CD14-positive monocyte (primary cell): ENCODE measurements around the gene CNTNAP5. TPM values are rescaled to one million over a fixed set of nuclear protein-coding genes. Genes with fewer than 3 reads are reported as not detected.

Experiments
- DNase-seq, 3 donors: peaks; one replicate each; pipeline ENCODE4 v3.0.0-alpha.2; 2011 to 2022
- H2AFZ ChIP-seq: 2 replicates; pipeline ENCODE4 v1.6.0; 2012; ENCODE audit warnings: mild to moderate bottlenecking, low read depth, low read length, inconsistent platforms; ENCODE audit not compliant: insufficient read depth, poor library complexity, severe bottlenecking
- H3K27ac ChIP-seq, 2 donors: 1 replicate in 1 of 2; 2 replicates in 1 of 2; pipeline ENCODE4 v1.5.1; 2012 to 2013; ENCODE audit warnings: low read length in 2 of 2, control low read depth in 1 of 2, inconsistent platforms in 1 of 2, low read depth in 1 of 2, mild to moderate bottlenecking in 1 of 2
- H3K27me3 ChIP-seq, 2 donors: one replicate each; pipeline versions ENCODE4 v1.6.0 to v1.6.1; 2011 to 2013; ENCODE audit warnings: low read length in 2 of 2; ENCODE audit not compliant: control insufficient read depth in 2 of 2, insufficient read depth in 2 of 2
- H3K36me3 ChIP-seq, 2 donors: replicated peaks in 1 of 2; 1 replicate in 1 of 2; 2 replicates in 1 of 2; pipeline versions ENCODE4 v1.5.1 to v1.6.1; 2012 to 2013; ENCODE audit warnings: low read length in 2 of 2, control low read depth in 1 of 2, inconsistent platforms in 1 of 2, mild to moderate bottlenecking in 1 of 2; ENCODE audit not compliant: insufficient read depth in 2 of 2, control insufficient read depth in 1 of 2
- H3K4me1 ChIP-seq, 2 donors: 1 replicate in 1 of 2; 2 replicates in 1 of 2; pipeline versions ENCODE4 v1.5.1 to v1.6.1; 2012 to 2013; ENCODE audit warnings: low read length in 2 of 2, control low read depth in 1 of 2, inconsistent platforms in 1 of 2, mild to moderate bottlenecking in 1 of 2, moderate library complexity in 1 of 2; ENCODE audit not compliant: insufficient read depth in 2 of 2, control insufficient read depth in 1 of 2
- H3K4me2 ChIP-seq: replicated peaks from 2 replicates; pipeline ENCODE3; 2012; ENCODE audit warnings: low read length, moderate library complexity, mild to moderate bottlenecking; ENCODE audit not compliant: poor library complexity, severe bottlenecking; ENCODE audit errors: extremely low read depth
- H3K4me3 ChIP-seq, 3 experiments: fragments of 200-600 bp in 1 of 3; sonication (generic) in 1 of 3; replicated peaks in 1 of 3; 1 replicate in 2 of 3; 2 replicates in 1 of 3; pipeline ENCODE4 v1.5.1; 2011 to 2013; ENCODE audit warnings: low read length in 3 of 3, mild to moderate bottlenecking in 3 of 3, control low read depth in 2 of 3, low read depth in 2 of 3, inconsistent platforms in 1 of 3, moderate library complexity in 1 of 3
- H3K79me2 ChIP-seq: 2 replicates; pipeline ENCODE4 v1.6.0; 2012; ENCODE audit warnings: mild to moderate bottlenecking, control low read depth, inconsistent platforms, low read length, moderate library complexity; ENCODE audit not compliant: insufficient read depth
- H3K9ac ChIP-seq: 2 replicates; pipeline ENCODE4 v1.6.0; 2017; ENCODE audit warnings: low read length, mild to moderate bottlenecking; ENCODE audit not compliant: insufficient read depth, poor library complexity, severe bottlenecking
- H3K9me3 ChIP-seq, 2 donors: replicated peaks in 1 of 2; 1 replicate in 1 of 2; 2 replicates in 1 of 2; pipeline versions ENCODE4 v1.5.1 to v1.6.1; 2012 to 2013; ENCODE audit warnings: low read length in 2 of 2, control low read depth in 1 of 2; ENCODE audit not compliant: control insufficient read depth in 1 of 2, insufficient read depth in 1 of 2
- H4K20me1 ChIP-seq: 2 replicates; pipeline ENCODE4 v1.6.0; 2012; ENCODE audit warnings: mild to moderate bottlenecking, low read length, control low read depth, moderate library complexity; ENCODE audit not compliant: insufficient read depth
- H3K27ac Mint-ChIP-seq, 7 donors: one replicate each; pipeline ENCODE4 v1.8.0; 2020; ENCODE audit warnings: mild to moderate bottlenecking in 7 of 7, mixed read lengths in 7 of 7, moderate library complexity in 6 of 7, inconsistent platforms in 2 of 7
- H3K27me3 Mint-ChIP-seq, 3 donors: one replicate each; pipeline ENCODE4 v1.8.0; 2021 to 2022; ENCODE audit warnings: low read depth in 3 of 3, mild to moderate bottlenecking in 3 of 3, mixed read lengths in 3 of 3, moderate library complexity in 3 of 3, inconsistent platforms in 1 of 3
- H3K36me3 Mint-ChIP-seq, 2 donors: one replicate each; pipeline ENCODE4 v1.8.0; 2020; ENCODE audit warnings: mixed read lengths in 2 of 2, inconsistent platforms in 1 of 2, mild to moderate bottlenecking in 1 of 2
- H3K4me1 Mint-ChIP-seq: one replicate; pipeline ENCODE4 v1.8.0; 2020; ENCODE audit warnings: mild to moderate bottlenecking, mixed read lengths
- H3K4me3 Mint-ChIP-seq, 2 donors: one replicate each; pipeline ENCODE4 v1.8.0; 2020; ENCODE audit warnings: mild to moderate bottlenecking in 2 of 2, mixed read lengths in 2 of 2, moderate library complexity in 1 of 2
- H3K9me3 Mint-ChIP-seq, 7 donors: one replicate each; pipeline ENCODE4 v1.8.0; 2020 to 2022; ENCODE audit warnings: mixed read lengths in 7 of 7, mild to moderate bottlenecking in 6 of 7, moderate library complexity in 6 of 7, inconsistent platforms in 2 of 7
- CTCF ChIP-seq: fragments of 200-600 bp; IDR thresholded peaks from one replicate; pipeline ENCODE4 v1.8.0; 2022; ENCODE audit warnings: antibody characterized with exemption, mild to moderate bottlenecking
- WGBS: methylation state at CpG from one replicate; pipeline ENCODE4 v1.1.5; 2013; ENCODE audit warnings: missing lambda C conversion rate; ENCODE audit not compliant: insufficient coverage; 5-methylcytosine and 5-hydroxymethylcytosine counted together
- intact Hi-C, 2 donors: fragments of 100-400 bp; cut with micrococcal nuclease; formaldehyde crosslinking; loops; one replicate each; pipeline versions ENCODE4 v1.15.0 to v1.15.1; 2023
- polyA plus RNA-seq, 3 donors: library from polyadenylated mRNA; depleted of rRNA in 1 of 3; unstranded in 2 of 3; stranded (reverse) in 1 of 3; fragments of 300-500 nt in 2 of 3; fragments of >200 nt in 1 of 3; fragmentation: Illumina TruSeq in 2 of 3; gene quantifications; 1 replicate in 2 of 3; 2 replicates in 1 of 3; pipeline ENCODE4 v1.2.3, GENCODE V29; 2012 to 2021

Gene CNTNAP5
- polyA plus RNA-seq, 3 donors: not detected

DNA sequence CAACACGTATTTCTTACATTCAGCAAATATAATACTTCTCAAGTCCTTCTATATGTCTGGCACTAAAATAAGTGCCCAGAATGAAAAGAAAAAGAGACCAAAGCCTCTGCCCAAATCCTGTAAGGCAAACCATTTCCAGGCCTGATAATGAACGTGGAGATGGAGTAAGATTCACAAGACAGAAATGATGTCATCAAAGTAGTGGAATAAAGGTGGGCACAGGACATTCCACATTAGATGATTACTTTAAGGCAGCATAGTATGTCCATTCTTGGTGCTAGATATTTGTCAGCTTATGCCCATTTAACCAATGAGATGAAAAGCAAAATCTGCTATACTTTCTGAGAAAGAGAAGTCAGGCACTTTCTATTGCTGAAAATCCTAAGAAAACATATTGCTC is 38.5 kb downstream of the CNTNAP5 start:
- WGBS: 83% methylated on average over 1 of the region's 2 CpGs
- H3K9me3 ChIP-seq: peaks cover 6% of the 10 kb centered on the region in 2 donors
- H3K4me2 ChIP-seq: no peak overlapping the region
- H3K27ac ChIP-seq: no peak overlapping the region
- H3K4me1 ChIP-seq: no peaks in the 10 kb centered on the region
- H4K20me1 ChIP-seq: no peaks in the 10 kb centered on the region
- Mint-ChIP-seq H3K4me3 (no peak overlapping the region), H3K27ac (no peak overlapping the region), H3K4me1 (no peaks in the 10 kb centered on the region), H3K9me3 (peaks cover 2 to 16% (median 4%) of the 10 kb centered on the region in 7 donors), H3K36me3 (no peaks in the 10 kb centered on the region), H3K27me3 (no peaks in the 10 kb centered on the region)
- no peaks in the 10 kb centered on the region for H3K36me3 ChIP-seq
- H2AFZ ChIP-seq: no peak overlapping the region
- H3K9ac ChIP-seq: no peak overlapping the region
- TF ChIP-seq CTCF: no peak
- H3K4me3 ChIP-seq: no peak overlapping the region
- no peaks in the 10 kb centered on the region for H3K27me3 ChIP-seq
- no peak for DNase-seq
- intact Hi-C loops: no loop called here
- H3K79me2 ChIP-seq: no peaks in the 10 kb centered on the region

GRCh38 chr2:124065636-124066035 is 40.5 kb downstream of the CNTNAP5 start:
- Mint-ChIP-seq H3K27ac (no peak overlapping the region), H3K9me3 (peaks cover 2 to 18% (median 4%) of the 10 kb centered on the region in 7 donors), H3K27me3 (peaks cover 0 to 1% (median 0%) of the 10 kb centered on the region in 3 donors), H3K4me3 (no peak overlapping the region), H3K4me1 (no peaks in the 10 kb centered on the region), H3K36me3 (no peaks in the 10 kb centered on the region)
- Histone ChIP-seq H3K9ac (no peak overlapping the region), H3K27me3 (no peaks in the 10 kb centered on the region), H3K4me1 (no peaks in the 10 kb centered on the region), H3K79me2 (no peaks in the 10 kb centered on the region), H3K27ac (no peak overlapping the region), H4K20me1 (no peaks in the 10 kb centered on the region), H3K4me2 (no peak overlapping the region), H3K9me3 (peaks cover 15 to 16% of the 10 kb centered on the region in 2 donors), H3K36me3 (no peaks in the 10 kb centered on the region), H2AFZ (no peak overlapping the region), H3K4me3 (no peak overlapping the region)
- intact Hi-C loops: no loop called here
- no peak for TF ChIP-seq CTCF
- WGBS: 100% methylated on average over 1 of the region's 4 CpGs
- no peak for DNase-seq
